Neural cell (in vitro differentiated cells): ENCODE data around the gene CLASP1.

Experiments
- EP300 ChIP-seq: fragments of 450-650 bp; conservative IDR thresholded peaks from 2 replicates; pipeline ENCODE4 v1.6.1; 2014; ENCODE audit warnings: antibody characterized with exemption, mild to moderate bottlenecking, moderate library complexity; ENCODE audit not compliant: poor library complexity, severe bottlenecking
- EZH2 ChIP-seq: fragments of 200-600, 300-800 bp; shearing (Covaris generic), sonication (generic); IDR thresholded peaks from 2 replicates; pipeline ENCODE4 v1.6.1; 2014; ENCODE audit warnings: antibody characterized with exemption, low read length, borderline replicate concordance, mild to moderate bottlenecking; ENCODE audit not compliant: insufficient read depth, poor library complexity, severe bottlenecking
- MXI1 ChIP-seq: fragments of 450-650 bp; conservative IDR thresholded peaks from 2 replicates; pipeline ENCODE4 v1.6.1; 2014; ENCODE audit warnings: antibody characterized with exemption, mild to moderate bottlenecking; ENCODE audit not compliant: poor library complexity, severe bottlenecking
- POLR2AphosphoS5 ChIP-seq: IDR thresholded peaks from 2 replicates; pipeline ENCODE4 v1.6.1; 2012
- RAD21 ChIP-seq: fragments of 450-650 bp; conservative IDR thresholded peaks from 2 replicates; pipeline ENCODE4 v1.6.1; 2014; ENCODE audit warnings: antibody characterized with exemption, mild to moderate bottlenecking, moderate library complexity
- SMC3 ChIP-seq: fragments of 450-650 bp; conservative IDR thresholded peaks from 2 replicates; pipeline ENCODE4 v1.6.1; 2014; ENCODE audit warnings: antibody characterized with exemption, mild to moderate bottlenecking, moderate library complexity; ENCODE audit not compliant: poor library complexity
- TAF1 ChIP-seq: IDR thresholded peaks from 2 replicates; pipeline ENCODE4 v1.6.1; 2012; ENCODE audit warnings: low read depth
- TF ChIP-seq, protein P1 (sequence below): fragments of 450-650 bp; IDR thresholded peaks from 2 replicates; pipeline ENCODE4 v1.5.1; 2014; ENCODE audit warnings: antibody characterized with exemption, mild to moderate bottlenecking, moderate library complexity; ENCODE audit not compliant: poor library complexity, severe bottlenecking
- TF ChIP-seq, protein P2 (sequence below): IDR thresholded peaks from 2 replicates; pipeline ENCODE4 v1.6.1; 2012; ENCODE audit warnings: borderline replicate concordance

DNA sequence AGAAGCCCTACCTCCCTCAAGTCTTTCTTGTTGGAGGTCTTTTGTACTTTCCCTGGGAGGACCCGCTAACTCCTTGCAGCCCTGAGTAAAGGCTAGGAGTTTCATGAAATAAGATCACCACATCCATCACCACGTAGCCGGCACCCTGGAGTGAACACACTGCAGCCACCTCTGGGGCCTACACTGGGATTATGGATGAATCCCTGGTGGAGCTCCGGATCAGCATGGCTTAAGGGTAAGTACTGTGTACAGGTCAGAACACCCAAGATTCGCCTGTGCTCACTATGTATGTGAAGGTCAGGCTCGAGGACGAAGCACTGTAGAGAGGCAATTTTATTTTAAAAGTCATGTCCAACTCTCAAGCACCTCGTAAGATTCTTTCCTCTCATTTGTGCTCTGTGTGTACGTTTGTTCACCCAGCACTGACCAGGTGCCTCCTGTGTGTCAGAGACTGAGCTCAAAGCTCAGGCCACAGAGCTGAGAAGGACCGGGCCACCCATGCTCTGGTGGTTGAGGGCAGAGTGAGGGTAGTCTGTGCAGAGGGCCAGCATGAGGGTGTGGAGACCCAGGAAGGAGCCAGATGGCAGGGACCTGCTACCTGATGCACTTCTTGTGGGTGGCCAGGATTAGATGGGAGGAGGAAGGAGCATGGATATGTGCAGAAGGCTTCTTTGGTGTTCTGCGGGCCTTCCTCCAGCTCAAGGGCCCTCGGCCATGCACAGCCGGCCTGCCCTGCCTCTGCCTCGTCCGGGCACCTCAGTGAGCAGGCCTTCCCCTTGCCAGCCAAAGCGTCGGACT lies 297.5 kb downstream of the CLASP1 start:
- TF ChIP-seq RAD21 (no peak), EP300 (no peak), EZH2 (no peak), SMC3 (no peak), POLR2AphosphoS5 (no peak), TAF1 (no peak), MXI1 (no peak)
- TF ChIP-seq, protein P1, sequence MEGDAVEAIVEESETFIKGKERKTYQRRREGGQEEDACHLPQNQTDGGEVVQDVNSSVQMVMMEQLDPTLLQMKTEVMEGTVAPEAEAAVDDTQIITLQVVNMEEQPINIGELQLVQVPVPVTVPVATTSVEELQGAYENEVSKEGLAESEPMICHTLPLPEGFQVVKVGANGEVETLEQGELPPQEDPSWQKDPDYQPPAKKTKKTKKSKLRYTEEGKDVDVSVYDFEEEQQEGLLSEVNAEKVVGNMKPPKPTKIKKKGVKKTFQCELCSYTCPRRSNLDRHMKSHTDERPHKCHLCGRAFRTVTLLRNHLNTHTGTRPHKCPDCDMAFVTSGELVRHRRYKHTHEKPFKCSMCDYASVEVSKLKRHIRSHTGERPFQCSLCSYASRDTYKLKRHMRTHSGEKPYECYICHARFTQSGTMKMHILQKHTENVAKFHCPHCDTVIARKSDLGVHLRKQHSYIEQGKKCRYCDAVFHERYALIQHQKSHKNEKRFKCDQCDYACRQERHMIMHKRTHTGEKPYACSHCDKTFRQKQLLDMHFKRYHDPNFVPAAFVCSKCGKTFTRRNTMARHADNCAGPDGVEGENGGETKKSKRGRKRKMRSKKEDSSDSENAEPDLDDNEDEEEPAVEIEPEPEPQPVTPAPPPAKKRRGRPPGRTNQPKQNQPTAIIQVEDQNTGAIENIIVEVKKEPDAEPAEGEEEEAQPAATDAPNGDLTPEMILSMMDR = no peak
- TF ChIP-seq, protein P2, sequence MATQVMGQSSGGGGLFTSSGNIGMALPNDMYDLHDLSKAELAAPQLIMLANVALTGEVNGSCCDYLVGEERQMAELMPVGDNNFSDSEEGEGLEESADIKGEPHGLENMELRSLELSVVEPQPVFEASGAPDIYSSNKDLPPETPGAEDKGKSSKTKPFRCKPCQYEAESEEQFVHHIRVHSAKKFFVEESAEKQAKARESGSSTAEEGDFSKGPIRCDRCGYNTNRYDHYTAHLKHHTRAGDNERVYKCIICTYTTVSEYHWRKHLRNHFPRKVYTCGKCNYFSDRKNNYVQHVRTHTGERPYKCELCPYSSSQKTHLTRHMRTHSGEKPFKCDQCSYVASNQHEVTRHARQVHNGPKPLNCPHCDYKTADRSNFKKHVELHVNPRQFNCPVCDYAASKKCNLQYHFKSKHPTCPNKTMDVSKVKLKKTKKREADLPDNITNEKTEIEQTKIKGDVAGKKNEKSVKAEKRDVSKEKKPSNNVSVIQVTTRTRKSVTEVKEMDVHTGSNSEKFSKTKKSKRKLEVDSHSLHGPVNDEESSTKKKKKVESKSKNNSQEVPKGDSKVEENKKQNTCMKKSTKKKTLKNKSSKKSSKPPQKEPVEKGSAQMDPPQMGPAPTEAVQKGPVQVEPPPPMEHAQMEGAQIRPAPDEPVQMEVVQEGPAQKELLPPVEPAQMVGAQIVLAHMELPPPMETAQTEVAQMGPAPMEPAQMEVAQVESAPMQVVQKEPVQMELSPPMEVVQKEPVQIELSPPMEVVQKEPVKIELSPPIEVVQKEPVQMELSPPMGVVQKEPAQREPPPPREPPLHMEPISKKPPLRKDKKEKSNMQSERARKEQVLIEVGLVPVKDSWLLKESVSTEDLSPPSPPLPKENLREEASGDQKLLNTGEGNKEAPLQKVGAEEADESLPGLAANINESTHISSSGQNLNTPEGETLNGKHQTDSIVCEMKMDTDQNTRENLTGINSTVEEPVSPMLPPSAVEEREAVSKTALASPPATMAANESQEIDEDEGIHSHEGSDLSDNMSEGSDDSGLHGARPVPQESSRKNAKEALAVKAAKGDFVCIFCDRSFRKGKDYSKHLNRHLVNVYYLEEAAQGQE = no peak
